ENCODE results near the gene DNAH14.
"Not testable (repeated sequence)": the region's sequence is repeated elsewhere in the genome, so short reads cannot be mapped to it uniquely, and the experiment has no call there.

Gene DNAH14

DNA sequence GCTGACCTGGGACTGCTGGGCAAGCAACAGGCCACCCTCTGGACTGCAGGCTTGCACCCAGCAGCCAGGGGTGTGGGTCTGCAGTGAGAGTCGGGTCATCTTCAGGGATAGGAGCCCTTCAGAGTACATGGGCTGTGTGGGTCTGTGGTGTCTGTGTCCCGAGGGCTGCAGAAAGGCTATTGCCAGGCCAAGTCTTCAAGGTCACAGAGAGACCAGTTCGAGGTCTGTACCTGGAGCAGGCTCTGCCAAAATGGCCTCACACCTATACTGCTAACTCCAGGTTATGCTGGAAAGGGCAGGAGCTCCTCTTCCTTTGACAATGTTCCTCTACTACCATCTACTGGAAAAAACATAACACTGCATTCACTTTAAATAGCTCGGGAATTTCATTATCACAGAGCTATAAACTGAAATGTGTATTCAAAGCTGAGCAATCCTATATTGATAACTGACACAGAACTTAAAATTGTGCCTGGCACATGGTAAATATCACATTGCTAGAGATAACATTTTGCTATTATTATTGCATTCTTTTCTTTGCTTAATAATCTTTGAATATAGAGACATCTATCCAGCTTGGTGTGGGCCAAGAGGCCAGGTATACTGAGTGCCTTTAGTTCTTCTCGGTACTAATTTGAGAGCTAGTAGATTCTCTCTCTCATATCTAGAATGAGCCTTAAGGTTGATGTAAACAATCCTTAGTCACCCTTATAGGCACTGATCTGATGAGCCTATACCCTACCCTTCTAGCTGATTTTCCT, 6.9 kb upstream of the DNAH14 start:
- H3K27ac ChIP-seq = no peak overlapping the region
- no peak overlapping the region for H3K4me3 ChIP-seq
- no peak for TF ChIP-seq CTCF (IDR thresholded peaks at IDR 0.05)
- DNase-seq (ENCODE audit: low spot score) = no peak

GRCh38 chr1:224923726-224924125, 5.7 kb upstream of the DNAH14 start:
- Histone ChIP-seq H3K4me3 (no peak overlapping the region), H3K27ac (no peak overlapping the region)
- DNase-seq (ENCODE audit: low spot score) = no peak
- TF ChIP-seq CTCF (IDR thresholded peaks at IDR 0.05) = no peak

GRCh38 chr1:224927631-224928030, 1.8 kb upstream of the DNAH14 start:
- not testable (repeated sequence) for DNase-seq (ENCODE audit: low spot score); H3K4me3 ChIP-seq; H3K27ac ChIP-seq

GRCh38 chr1:224928906-224929305, 569 bp upstream of the DNAH14 start:
- Histone ChIP-seq H3K4me3 (peak overlapping the region; percentile 75), H3K27ac (no peak overlapping the region)
- DNase-seq (ENCODE audit: low spot score) = no peak
- TF ChIP-seq CTCF (IDR thresholded peaks at IDR 0.05) = no peak

- no peak overlapping the region for H3K27ac ChIP-seq
- TF ChIP-seq CTCF (IDR thresholded peaks at IDR 0.05) = no peak
- no peak for DNase-seq (ENCODE audit: low spot score)
- H3K4me3 ChIP-seq = no peak overlapping the region
These were observed 2.1 kb downstream of the DNAH14 start for GRCh38 chr1:224931605-224932004.

DNA sequence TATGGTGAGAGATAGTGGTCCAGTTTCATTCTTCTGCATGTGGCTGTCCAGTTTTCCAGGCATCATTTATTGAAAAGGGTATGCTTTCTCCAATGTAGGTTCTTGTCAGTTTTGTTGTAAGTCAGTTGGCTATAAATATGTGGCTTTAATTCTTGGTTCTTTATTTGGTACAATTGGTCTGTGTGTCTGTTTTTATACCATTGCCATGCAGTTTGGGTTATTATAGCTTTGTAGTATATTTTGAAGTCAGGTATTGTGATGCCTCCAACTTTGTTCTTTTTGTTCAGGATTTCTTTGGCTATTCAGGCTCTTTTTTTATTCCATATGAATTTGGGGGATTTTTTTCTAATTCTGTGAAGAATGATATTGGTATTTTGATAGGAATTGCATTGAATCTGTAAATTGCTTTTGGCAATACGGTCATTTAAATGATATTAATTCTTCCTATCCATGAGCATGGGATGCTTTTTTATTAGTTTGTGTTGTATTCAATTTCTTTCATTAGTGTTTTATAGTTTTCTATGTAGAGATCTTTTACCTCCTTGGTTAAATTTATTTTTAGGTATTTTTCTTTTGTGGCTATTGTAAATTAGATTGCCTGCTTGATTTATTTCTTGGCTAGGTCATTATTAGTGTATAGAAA, 3.3 kb downstream of the DNAH14 start:
- Histone ChIP-seq H3K27ac (no peak overlapping the region), H3K4me3 (no peak overlapping the region)
- no peak for DNase-seq (ENCODE audit: low spot score)
- no peak for TF ChIP-seq CTCF (IDR thresholded peaks at IDR 0.05)

DNA sequence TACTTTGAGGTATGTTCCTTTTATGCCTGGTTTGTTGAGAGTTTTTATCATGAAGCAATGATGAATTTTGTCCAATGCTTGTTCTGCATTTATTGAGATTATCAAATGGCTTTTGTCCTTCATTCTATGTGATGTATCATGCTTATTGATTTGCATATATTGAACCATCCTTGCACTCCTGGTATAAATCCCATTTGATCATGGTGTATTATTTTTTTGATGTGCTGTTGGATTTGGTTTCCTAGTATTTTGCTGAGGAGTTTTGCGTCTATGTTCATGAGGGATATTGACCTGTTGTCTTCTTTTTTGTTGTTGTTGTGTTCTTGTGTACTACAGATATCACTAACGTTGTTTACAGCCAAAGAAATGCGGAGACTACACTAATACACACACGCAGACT, 4.1 kb downstream of the DNAH14 start:
- no peak for TF ChIP-seq CTCF (IDR thresholded peaks at IDR 0.05)
- no peak overlapping the region for H3K27ac ChIP-seq
- no peak for DNase-seq (ENCODE audit: low spot score)
- H3K4me3 ChIP-seq = no peak overlapping the region
